SK-N-SH (cell line): ENCODE data around the gene ASTN2. TPM values are rescaled to one million over a fixed set of nuclear protein-coding genes. Genes with fewer than 3 reads are reported as not detected.

ENCODE experiments used
- CTCF ChIA-PET: fragments of 300-600, 350-600 bp; formaldehyde crosslinking; extraction: SDS; loops from one replicate; lab custom pipeline; 2021; lab: Yijun Ruan, JAX
- POLR2A ChIA-PET: fragments of 350-600 bp; sonication (Branson Sonifier 250); formaldehyde crosslinking; extraction: SDS; loops from one replicate; lab custom pipeline; 2020; ENCODE audit warnings: antibody characterized with exemption, inconsistent platforms; lab: Yijun Ruan, JAX
- DNase-seq: peaks from one replicate; pipeline ENCODE4 v3.0.0; 2012
- H2AFZ ChIP-seq: fragments of 200-600 bp; sonication (generic); 2 replicates; pipeline ENCODE4 v1.8.1; 2016; ENCODE audit warnings: antibody characterized with exemption, mild to moderate bottlenecking, low read depth
- H3F3A ChIP-seq: fragments of 200-600 bp; sonication (generic); replicated peaks from 2 replicates; pipeline ENCODE3; 2016; ENCODE audit warnings: antibody characterized with exemption, mild to moderate bottlenecking; ENCODE audit not compliant: insufficient read depth
- H3K27ac ChIP-seq, 2 experiments: fragments of 200-500 bp in 1 of 2; fragments of 200-600 bp in 1 of 2; sonication (Bioruptor generic) in 1 of 2; sonication (generic), shearing (Covaris generic) in 1 of 2; 2 replicates each; pipeline versions ENCODE4 v1.5.1 to v1.6.1; 2014 to 2016; ENCODE audit warnings: low read depth in 2 of 2, inconsistent platforms in 1 of 2, low read length in 1 of 2, mild to moderate bottlenecking in 1 of 2, mixed read lengths in 1 of 2
- H3K27me3 ChIP-seq: fragments of 200-600 bp; sonication (generic), shearing (Covaris generic); 2 replicates; pipeline ENCODE4 v1.6.1; 2016; ENCODE audit warnings: mixed run types; ENCODE audit not compliant: insufficient read depth
- H3K36me3 ChIP-seq, 2 experiments: fragments of 200-500 bp in 1 of 2; fragments of 200-600 bp in 1 of 2; sonication (Bioruptor generic) in 1 of 2; sonication (generic) in 1 of 2; replicated peaks in 1 of 2; 2 replicates each; pipeline versions ENCODE3 to v1.5.1; 2014 to 2016; ENCODE audit warnings: low read length in 1 of 2, mild to moderate bottlenecking in 1 of 2; ENCODE audit not compliant: insufficient read depth in 2 of 2, control insufficient read depth in 1 of 2
- H3K4me1 ChIP-seq, 2 experiments: fragments of 200-500 bp in 1 of 2; fragments of 200-600 bp in 1 of 2; sonication (Bioruptor generic) in 1 of 2; sonication (generic), shearing (Covaris generic) in 1 of 2; 2 replicates each; pipeline versions ENCODE4 v1.5.1 to v1.6.1; 2014 to 2016; ENCODE audit warnings: low read depth in 1 of 2, low read length in 1 of 2, mixed run types in 1 of 2; ENCODE audit not compliant: insufficient read depth in 2 of 2, control insufficient read depth in 1 of 2
- H3K4me2 ChIP-seq: fragments of 200-600 bp; sonication (generic), shearing (Covaris generic); 2 replicates; pipeline ENCODE4 v1.6.1; 2017; ENCODE audit warnings: mixed run types
- H3K4me3 ChIP-seq, 2 experiments: fragments of 200-500 bp in 1 of 2; fragments of 200-600 bp in 1 of 2; sonication (Bioruptor generic) in 1 of 2; sonication (generic), shearing (Covaris generic) in 1 of 2; 2 replicates each; pipeline versions ENCODE4 v1.5.1 to v1.8.1; 2014 to 2016; ENCODE audit warnings: low read depth in 2 of 2, inconsistent platforms in 1 of 2, low read length in 1 of 2, mild to moderate bottlenecking in 1 of 2, mixed read lengths in 1 of 2, moderate library complexity in 1 of 2
- H3K79me2 ChIP-seq: fragments of 200-600 bp; sonication (generic); 2 replicates; pipeline ENCODE4 v1.8.1; 2017; ENCODE audit warnings: mild to moderate bottlenecking; ENCODE audit not compliant: insufficient read depth
- H3K9ac ChIP-seq: fragments of 200-600 bp; sonication (generic); 2 replicates; pipeline ENCODE4 v1.6.1; 2017; ENCODE audit warnings: mixed run types
- H3K9me2 ChIP-seq: fragments of 200-600 bp; sonication (generic); 2 replicates; pipeline ENCODE4 v1.6.1; 2017; ENCODE audit warnings: mixed run types
- H3K9me3 ChIP-seq: fragments of 200-600 bp; sonication (generic); 2 replicates; pipeline ENCODE4 v1.6.1; 2017; ENCODE audit warnings: mixed run types, mild to moderate bottlenecking, moderate library complexity
- H4K20me1 ChIP-seq: fragments of 200-600 bp; sonication (generic); 2 replicates; pipeline ENCODE4 v1.6.1; 2017; ENCODE audit warnings: mild to moderate bottlenecking, mixed run types; ENCODE audit not compliant: insufficient read depth
- CTCF ChIP-seq: fragments of 200-600 bp; sonication (generic); IDR thresholded peaks from 2 replicates; pipeline ENCODE4 v1.6.1; 2017; ENCODE audit warnings: antibody characterized with exemption, mild to moderate bottlenecking, moderate library complexity
- ELF1 ChIP-seq: IDR thresholded peaks from 2 replicates; pipeline ENCODE4 v1.4.0; 2012
- FOXJ3 ChIP-seq: sonication (generic); formaldehyde crosslinking; IDR thresholded peaks from 2 replicates; pipeline ENCODE4 v1.5.1; 2020; ENCODE audit warnings: mild to moderate bottlenecking, missing genetic modification reagents
- GATA2 ChIP-seq: sonication (generic); formaldehyde crosslinking; IDR thresholded peaks from 2 replicates; pipeline ENCODE4 v1.5.0; 2020; ENCODE audit warnings: mild to moderate bottlenecking, missing genetic modification reagents
- MXI1 ChIP-seq: IDR thresholded peaks from 2 replicates; pipeline ENCODE4 v1.6.1; 2012; ENCODE audit warnings: mild to moderate bottlenecking, low read depth, low read length, improper control_type of control experiment
- NRF1 ChIP-seq: IDR thresholded peaks from 2 replicates; pipeline ENCODE4 v1.6.1; 2012; ENCODE audit warnings: low read depth, mild to moderate bottlenecking, low read length
- POLR2AphosphoS5 ChIP-seq: IDR thresholded peaks from 2 replicates; pipeline ENCODE4 v1.6.1; 2012; ENCODE audit warnings: low read depth, low read length
- RAD21 ChIP-seq: IDR thresholded peaks from 2 replicates; pipeline ENCODE4 v1.6.1; 2012; ENCODE audit warnings: mild to moderate bottlenecking, low read length
- RXRA ChIP-seq: IDR thresholded peaks from 2 replicates; pipeline ENCODE4 v1.4.0; 2012; ENCODE audit warnings: low read depth, mild to moderate bottlenecking, borderline replicate concordance
- SIN3A ChIP-seq: IDR thresholded peaks from 2 replicates; pipeline ENCODE4 v1.6.1; 2012; ENCODE audit warnings: low read depth, mild to moderate bottlenecking, low read length, moderate library complexity, borderline replicate concordance
- TAF1 ChIP-seq: IDR thresholded peaks from 2 replicates; pipeline ENCODE4 v1.6.1; 2012; ENCODE audit warnings: low read depth, mild to moderate bottlenecking, low read length, moderate library complexity, borderline replicate concordance
- TCF12 ChIP-seq: IDR thresholded peaks from 2 replicates; pipeline ENCODE4 v1.4.0; 2012
- YY1 ChIP-seq: IDR thresholded peaks from 2 replicates; pipeline ENCODE4 v1.4.0; 2012; ENCODE audit warnings: low read depth, mild to moderate bottlenecking
- WGBS: methylation state at CpG from one replicate; pipeline ENCODE4 v1.1.6; 2017; ENCODE audit warnings: low lambda C conversion rate; 5-methylcytosine and 5-hydroxymethylcytosine counted together
- polyA plus RNA-seq, 3 experiments: library from polyadenylated mRNA; depleted of rRNA; stranded (reverse); fragments of >200 nt; gene quantifications; 2 replicates each; pipeline ENCODE4 v1.2.3, GENCODE V29; 2012

Gene ASTN2
- polyA plus RNA-seq, 1 of the 3 experiments (the other 2 are of a cell fraction) = 6.6 TPM

DNA sequence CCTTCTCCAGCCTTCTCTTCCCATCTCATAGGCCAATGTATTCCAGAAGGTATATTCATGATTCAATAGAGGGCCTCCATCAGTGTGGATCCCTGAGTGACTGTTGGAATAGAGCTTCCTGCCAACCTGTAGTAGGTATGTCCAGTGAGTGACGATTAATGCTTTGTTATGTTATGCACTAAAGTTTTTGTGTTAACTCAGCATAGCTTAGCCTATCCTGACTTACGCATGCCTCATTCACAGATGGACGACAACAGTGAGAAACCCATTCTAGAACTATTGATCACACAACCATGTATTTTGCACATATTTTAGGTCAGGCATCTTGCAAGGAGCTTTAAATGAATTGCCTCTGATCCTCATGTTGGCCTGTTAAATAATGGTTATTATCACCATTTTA, 953.2 kb downstream of the ASTN2 start (continued):
- TF ChIP-seq CTCF = no peak
- no peak for TF ChIP-seq ELF1
- no peak for TF ChIP-seq RAD21
- no peak for TF ChIP-seq RXRA

- no peak overlapping the region for H2AFZ ChIP-seq
- H3K79me2 ChIP-seq = no peaks in the 10 kb centered on the region
- ChIA-PET POLR2A (no interaction called here), CTCF (interaction anchor here (1.7 kb wide), 1 partner anchor 35 kb away, joined by 4 read pairs; no protein-coding TSS in a partner anchor)
- WGBS = 75% methylated on average over 2 of the region's 2 CpGs
- no peaks in the 10 kb centered on the region for H3K27me3 ChIP-seq
- H3K27ac ChIP-seq = no peak overlapping the region
- no peak overlapping the region for H3K4me3 ChIP-seq
- H3K9me3 ChIP-seq = no peaks in the 10 kb centered on the region
- no peak for DNase-seq
- H3K4me2 ChIP-seq = no peak overlapping the region
- no peaks in the 10 kb centered on the region for H3F3A ChIP-seq
- TF ChIP-seq YY1 (no peak), TAF1 (no peak), NRF1 (no peak), FOXJ3 (no peak)
- H3K9ac ChIP-seq = no peak overlapping the region
- no peaks in the 10 kb centered on the region for H3K4me1 ChIP-seq
- H4K20me1 ChIP-seq = no peaks in the 10 kb centered on the region
- no peaks in the 10 kb centered on the region for H3K9me2 ChIP-seq
- no peaks in the 10 kb centered on the region for H3K36me3 ChIP-seq
Measured at GRCh38 chr9:116460026-116460425, 954.8 kb downstream of the ASTN2 start.

DNA sequence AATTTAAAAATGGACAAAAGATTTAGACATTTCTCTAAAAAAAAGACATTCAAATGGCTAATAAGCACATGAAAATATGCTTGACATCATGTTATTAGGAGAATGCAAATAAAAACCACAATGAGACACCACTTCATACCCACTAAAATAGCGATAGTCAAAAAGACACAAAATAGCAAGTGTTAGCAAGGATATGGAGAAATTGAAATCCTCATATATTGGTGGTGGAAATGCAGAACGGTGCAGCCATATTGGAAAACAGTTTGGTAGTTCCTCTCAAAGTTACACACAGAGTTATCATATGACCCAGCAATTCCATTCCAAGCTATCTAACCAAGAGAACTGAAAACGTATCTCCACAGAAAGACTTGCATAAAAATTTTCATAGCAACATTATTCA, 955.3 kb downstream of the ASTN2 start:
- POLR2A ChIA-PET = no interaction called here
- Histone ChIP-seq H3K9me2 (no peaks in the 10 kb centered on the region), H3K36me3 (no peaks in the 10 kb centered on the region)
- TF ChIP-seq FOXJ3 = no peak
- TF ChIP-seq GATA2 (CRISPR knock-in tag) = no peak
- no peak for TF ChIP-seq YY1
- no peak for TF ChIP-seq POLR2AphosphoS5
- no peak for TF ChIP-seq TCF12
- no peak for TF ChIP-seq MXI1
- no peak for TF ChIP-seq SIN3A
- TF ChIP-seq, all 33 proteins: peak for 0
- DNase-seq = no peak
- no peaks in the 10 kb centered on the region for H3K9me3 ChIP-seq
- no peaks in the 10 kb centered on the region for H3K27me3 ChIP-seq
- H4K20me1 ChIP-seq = no peaks in the 10 kb centered on the region
- no peak overlapping the region for H3K9ac ChIP-seq
- 81% methylated on average over 3 of the region's 3 CpGs for WGBS
- no peaks in the 10 kb centered on the region for H3F3A ChIP-seq
- no peak overlapping the region for H3K27ac ChIP-seq
- H3K4me1 ChIP-seq = no peaks in the 10 kb centered on the region
- CTCF ChIA-PET = interaction anchor here (1.7 kb wide), 1 partner anchor 36 kb away, joined by 4 read pairs; no protein-coding TSS in a partner anchor
- no peak overlapping the region for H3K4me3 ChIP-seq
- H3K4me2 ChIP-seq = no peak overlapping the region
- no peaks in the 10 kb centered on the region for H3K79me2 ChIP-seq
- no peak overlapping the region for H2AFZ ChIP-seq
